Measurements from ENCODE around the gene PHOX2B.

The PHOX2B gene

GRCh38 chr4:41709844-41710481, 38.6 kb downstream of the PHOX2B start:
- peak; percentile 59 for DNase-seq

- DNase-seq, result no peak
Measured at GRCh38 chr4:41703785-41704184, 44.7 kb downstream of the PHOX2B start.

- DNase-seq, result no peak
Measured at GRCh38 chr4:41702770-41703169, 45.8 kb downstream of the PHOX2B start.

GRCh38 chr4:41701983-41702382, 46.5 kb downstream of the PHOX2B start:
- DNase-seq, result no peak

- DNase-seq, result no peak
Measured at GRCh38 chr4:41696763-41697162, 51.8 kb downstream of the PHOX2B start.

GRCh38 chr4:41696131-41696530, 52.4 kb downstream of the PHOX2B start:
- no peak for DNase-seq
